ENCODE data around the gene PLEKHS1. TPM values are rescaled to one million over a fixed set of nuclear protein-coding genes. Genes with fewer than 3 reads are reported as not detected.
"Not testable (repeated sequence)": the region's sequence is repeated elsewhere in the genome, so short reads cannot be mapped to it uniquely, and the experiment has no call there.

Gene PLEKHS1
- total RNA-seq, 4 donors from 2014 or later = 0.14 TPM; not detected in 3

GRCh38 chr10:113823389-113823788, 71.9 kb downstream of the PLEKHS1 start:
- Histone ChIP-seq H3K27me3 (no peaks in the 10 kb centered on the region), H3K4me3 (no peak overlapping the region), H3K9me3 (no peaks in the 10 kb centered on the region), H3K27ac (no peak overlapping the region), H3K36me3 (no peaks in the 10 kb centered on the region), H3K4me1 (no peaks in the 10 kb centered on the region)
- no peak for TF ChIP-seq POLR2A (IDR thresholded peaks at IDR 0.05)
- TF ChIP-seq, protein P1, sequence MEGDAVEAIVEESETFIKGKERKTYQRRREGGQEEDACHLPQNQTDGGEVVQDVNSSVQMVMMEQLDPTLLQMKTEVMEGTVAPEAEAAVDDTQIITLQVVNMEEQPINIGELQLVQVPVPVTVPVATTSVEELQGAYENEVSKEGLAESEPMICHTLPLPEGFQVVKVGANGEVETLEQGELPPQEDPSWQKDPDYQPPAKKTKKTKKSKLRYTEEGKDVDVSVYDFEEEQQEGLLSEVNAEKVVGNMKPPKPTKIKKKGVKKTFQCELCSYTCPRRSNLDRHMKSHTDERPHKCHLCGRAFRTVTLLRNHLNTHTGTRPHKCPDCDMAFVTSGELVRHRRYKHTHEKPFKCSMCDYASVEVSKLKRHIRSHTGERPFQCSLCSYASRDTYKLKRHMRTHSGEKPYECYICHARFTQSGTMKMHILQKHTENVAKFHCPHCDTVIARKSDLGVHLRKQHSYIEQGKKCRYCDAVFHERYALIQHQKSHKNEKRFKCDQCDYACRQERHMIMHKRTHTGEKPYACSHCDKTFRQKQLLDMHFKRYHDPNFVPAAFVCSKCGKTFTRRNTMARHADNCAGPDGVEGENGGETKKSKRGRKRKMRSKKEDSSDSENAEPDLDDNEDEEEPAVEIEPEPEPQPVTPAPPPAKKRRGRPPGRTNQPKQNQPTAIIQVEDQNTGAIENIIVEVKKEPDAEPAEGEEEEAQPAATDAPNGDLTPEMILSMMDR (IDR thresholded peaks at IDR 0.05) = no peak
- intact Hi-C loops (cut with DNase I; ENCODE audit: low total_unique reads) = no loop called here
- no peak for DNase-seq

- Histone ChIP-seq H3K4me3 (no peak overlapping the region), H3K36me3 (no peaks in the 10 kb centered on the region), H3K27ac (no peak overlapping the region), H3K9me3 (no peaks in the 10 kb centered on the region), H3K27me3 (no peaks in the 10 kb centered on the region), H3K4me1 (no peaks in the 10 kb centered on the region)
- TF ChIP-seq, protein P1 (IDR thresholded peaks at IDR 0.05) = no peak
- TF ChIP-seq POLR2A (IDR thresholded peaks at IDR 0.05) = no peak
- intact Hi-C loops (cut with DNase I; ENCODE audit: low total_unique reads) = no loop called here
- DNase-seq = no peak
Measured at GRCh38 chr10:113825791-113826190, 74.3 kb downstream of the PLEKHS1 start.

GRCh38 chr10:113828567-113828966, 77.1 kb downstream of the PLEKHS1 start:
- H3K27ac ChIP-seq; H3K4me1 ChIP-seq; H3K9me3 ChIP-seq; H3K27me3 ChIP-seq; DNase-seq; intact Hi-C loops (cut with DNase I; ENCODE audit: low total_unique reads); H3K4me3 ChIP-seq; H3K36me3 ChIP-seq: not testable (repeated sequence)

Small RNA genes lying within 50 kb of the gene (microRNA-seq; reads per million reads assigned to microRNA genes)
- gene MIR4483 (ENCODE audit: borderline microRNAs expressed, borderline replicate concordance) = not detected

Small RNA genes lying within 50 kb of the gene (small RNA-seq; reads per million reads assigned to genes)
- gene RF00560 = not detected

Other genes with a start within 250 kb of the PLEKHS1 start
- 1 to 10 TPM in 1 of 4 donors, under 1 TPM in 2, not detected in 1; 0.15 to 5.6 (median 0.41) TPM for gene HABP2, start 198.6 kb upstream of the PLEKHS1 start, total RNA-seq
- gene NRAP, start 87.6 kb upstream of the PLEKHS1 start, total RNA-seq = under 1 TPM in 2 of 4 donors, not detected in 2; 0.07 to 0.37 TPM
- gene CASP7, start 71.8 kb upstream of the PLEKHS1 start, total RNA-seq = 10 to 100 TPM in 3 of 4 donors, 1 to 10 TPM in 1; 8.5 to 48.3 (median 20.3) TPM
- 10 to 100 TPM in 1 of 4 donors, 1 to 10 TPM in 2, under 1 TPM in 1; 0.26 to 16.1 (median 4.4) TPM for gene DCLRE1A, start 102.4 kb downstream of the PLEKHS1 start, total RNA-seq
- 10 to 100 TPM in 3 of 4 donors, 1 to 10 TPM in 1; 9.0 to 70.3 (median 37.1) TPM for gene NHLRC2, start 103.0 kb downstream of the PLEKHS1 start, total RNA-seq

Measured in uterus (tissue), 4 donors.